ENCODE measurements around the gene ARHGAP6.
"Not testable (repeated sequence)": the region's sequence is repeated elsewhere in the genome, so short reads cannot be mapped to it uniquely, and the experiment has no call there.

Gene ARHGAP6

GRCh38 chrX:11567528-11568220 is 98.0 kb downstream of the ARHGAP6 start:
- no peak for DNase-seq

GRCh38 chrX:11566789-11567188 is 98.9 kb downstream of the ARHGAP6 start:
- no peak for DNase-seq

GRCh38 chrX:11566173-11566572 is 99.5 kb downstream of the ARHGAP6 start:
- DNase-seq = no peak

- DNase-seq = no peak
Measured at GRCh38 chrX:11564546-11564945, 101.2 kb downstream of the ARHGAP6 start.

- DNase-seq = no peak
Measured at GRCh38 chrX:11562570-11562969, 103.2 kb downstream of the ARHGAP6 start.

GRCh38 chrX:11558972-11559371 is 106.7 kb downstream of the ARHGAP6 start:
- DNase-seq = no peak

GRCh38 chrX:11557120-11557519 is 108.6 kb downstream of the ARHGAP6 start:
- no peak for DNase-seq

GRCh38 chrX:11555759-11556158 is 110.0 kb downstream of the ARHGAP6 start:
- DNase-seq = no peak

- DNase-seq = no peak
Measured at GRCh38 chrX:11553594-11553993, 112.1 kb downstream of the ARHGAP6 start.

- DNase-seq = no peak
Measured at GRCh38 chrX:11551151-11551550, 114.6 kb downstream of the ARHGAP6 start.

GRCh38 chrX:11546917-11547316 is 118.8 kb downstream of the ARHGAP6 start:
- no peak for DNase-seq

- no peak for DNase-seq
Measured at GRCh38 chrX:11543249-11543648, 122.5 kb downstream of the ARHGAP6 start.

- DNase-seq = no peak
Measured at GRCh38 chrX:11541510-11541909, 124.2 kb downstream of the ARHGAP6 start.

- DNase-seq = no peak
Measured at GRCh38 chrX:11540532-11541377, 125.0 kb downstream of the ARHGAP6 start.

- DNase-seq = no peak
Measured at GRCh38 chrX:11537141-11537540, 128.6 kb downstream of the ARHGAP6 start.

GRCh38 chrX:11535156-11535919 is 130.4 kb downstream of the ARHGAP6 start:
- no peak for DNase-seq

GRCh38 chrX:11533199-11533651 is 132.5 kb downstream of the ARHGAP6 start:
- DNase-seq = peak; percentile 44 to 68

GRCh38 chrX:11532291-11533078 is 133.2 kb downstream of the ARHGAP6 start:
- DNase-seq = no peak

GRCh38 chrX:11531226-11531625 is 134.5 kb downstream of the ARHGAP6 start:
- no peak for DNase-seq

GRCh38 chrX:11530621-11531020 is 135.1 kb downstream of the ARHGAP6 start:
- DNase-seq = no peak

- no peak for DNase-seq
Measured at GRCh38 chrX:11528623-11529022, 137.1 kb downstream of the ARHGAP6 start.

GRCh38 chrX:11525685-11526084 is 140.0 kb downstream of the ARHGAP6 start:
- no peak for DNase-seq

GRCh38 chrX:11519234-11519633 is 146.5 kb downstream of the ARHGAP6 start:
- not testable (repeated sequence) for DNase-seq

Measured in NCI-H1930 (cell line).